GM19043 (cell line): Measurements from ENCODE around the gene ZBED5.
A peak's percentile ranks its signal among the peaks of the same experiment; 100 is the strongest.
"Not testable (repeated sequence)": the region's sequence is repeated elsewhere in the genome, so short reads cannot be mapped to it uniquely, and the experiment has no call there.

Source experiments
- ATAC-seq: cut with Tn5 transposase; IDR thresholded peaks from one replicate; pipeline ENCODE4 v1.9.1; 2021; ENCODE audit warnings: low read depth; ENCODE audit not compliant: unreplicated experiment

Gene ZBED5

GRCh38 chr11:10844356-10844755, 13.5 kb downstream of the ZBED5 start:
- no peak for ATAC-seq

GRCh38 chr11:10838881-10839280, 19.0 kb downstream of the ZBED5 start:
- no peak for ATAC-seq

- no peak for ATAC-seq
Observed at GRCh38 chr11:10838083-10838482, 19.8 kb downstream of the ZBED5 start.

GRCh38 chr11:10836884-10837283, 21.0 kb downstream of the ZBED5 start:
- not testable (repeated sequence) for ATAC-seq

GRCh38 chr11:10829139-10829538, 28.7 kb downstream of the ZBED5 start:
- no peak for ATAC-seq

- ATAC-seq: no peak
Observed at GRCh38 chr11:10828402-10828801, 29.5 kb downstream of the ZBED5 start.

GRCh38 chr11:10824888-10825287, 33.0 kb downstream of the ZBED5 start:
- peak; percentile 78 for ATAC-seq

GRCh38 chr11:10823152-10823579, 34.7 kb downstream of the ZBED5 start:
- ATAC-seq: no peak

- ATAC-seq: not testable (repeated sequence)
Observed at GRCh38 chr11:10822491-10822890, 35.4 kb downstream of the ZBED5 start.

GRCh38 chr11:10818594-10818993, 39.3 kb downstream of the ZBED5 start:
- ATAC-seq: no peak

GRCh38 chr11:10813945-10814344, 43.9 kb downstream of the ZBED5 start:
- no peak for ATAC-seq

GRCh38 chr11:10809373-10810160, 48.3 kb downstream of the ZBED5 start:
- ATAC-seq: peak; percentile 20

GRCh38 chr11:10808553-10809372, 49.1 kb downstream of the ZBED5 start, which contains the start of gene EIF4G2:
Gene EIF4G2, minus strand, starts transcription at chr11:10808926.
- peak; percentile 86 for ATAC-seq

- ATAC-seq: no peak
Observed at GRCh38 chr11:10808235-10808552, 49.7 kb downstream of the ZBED5 start.

- ATAC-seq: peak; percentile 2
Observed at GRCh38 chr11:10807493-10808234, 50.2 kb downstream of the ZBED5 start.

- ATAC-seq: no peak
Observed at GRCh38 chr11:10806206-10806605, 51.6 kb downstream of the ZBED5 start.

GRCh38 chr11:10805741-10806140, 52.1 kb downstream of the ZBED5 start:
- no peak for ATAC-seq

- ATAC-seq: no peak
Observed at GRCh38 chr11:10803676-10804075, 54.2 kb downstream of the ZBED5 start.
